ENCODE measurements around the gene RASGRP3.
A peak's percentile ranks its signal among the peaks of the same experiment; 100 is the strongest.

The RASGRP3 gene

DNA sequence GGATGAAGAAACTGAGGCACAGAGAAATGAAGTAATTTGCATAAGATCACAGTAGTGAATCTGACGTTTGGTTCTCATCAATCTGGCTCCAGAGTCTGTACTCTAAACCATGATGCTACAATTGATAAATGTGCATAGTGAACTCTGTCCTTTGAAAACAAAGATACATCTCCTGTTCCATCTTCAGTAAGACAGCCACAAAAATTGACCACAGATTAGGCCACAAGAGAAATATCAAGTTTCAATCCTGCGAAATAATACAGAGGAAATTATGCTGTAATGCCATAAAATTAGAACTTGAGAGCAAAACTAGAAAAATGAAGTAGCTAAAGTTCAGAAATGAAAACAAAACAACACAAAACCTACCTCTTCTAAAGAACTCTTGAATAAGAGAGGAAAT, 94.2 kb downstream of the RASGRP3 start:
- no peak for DNase-seq (ENCODE audit: low read depth)
- H3K4me3 ChIP-seq (ENCODE audit: low read depth, low read length): no peak overlapping the region
- TF ChIP-seq, protein P1, sequence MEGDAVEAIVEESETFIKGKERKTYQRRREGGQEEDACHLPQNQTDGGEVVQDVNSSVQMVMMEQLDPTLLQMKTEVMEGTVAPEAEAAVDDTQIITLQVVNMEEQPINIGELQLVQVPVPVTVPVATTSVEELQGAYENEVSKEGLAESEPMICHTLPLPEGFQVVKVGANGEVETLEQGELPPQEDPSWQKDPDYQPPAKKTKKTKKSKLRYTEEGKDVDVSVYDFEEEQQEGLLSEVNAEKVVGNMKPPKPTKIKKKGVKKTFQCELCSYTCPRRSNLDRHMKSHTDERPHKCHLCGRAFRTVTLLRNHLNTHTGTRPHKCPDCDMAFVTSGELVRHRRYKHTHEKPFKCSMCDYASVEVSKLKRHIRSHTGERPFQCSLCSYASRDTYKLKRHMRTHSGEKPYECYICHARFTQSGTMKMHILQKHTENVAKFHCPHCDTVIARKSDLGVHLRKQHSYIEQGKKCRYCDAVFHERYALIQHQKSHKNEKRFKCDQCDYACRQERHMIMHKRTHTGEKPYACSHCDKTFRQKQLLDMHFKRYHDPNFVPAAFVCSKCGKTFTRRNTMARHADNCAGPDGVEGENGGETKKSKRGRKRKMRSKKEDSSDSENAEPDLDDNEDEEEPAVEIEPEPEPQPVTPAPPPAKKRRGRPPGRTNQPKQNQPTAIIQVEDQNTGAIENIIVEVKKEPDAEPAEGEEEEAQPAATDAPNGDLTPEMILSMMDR (IDR thresholded peaks at IDR 0.05; ENCODE audit: low read depth, low read length, missing control alignments): no peak

DNA sequence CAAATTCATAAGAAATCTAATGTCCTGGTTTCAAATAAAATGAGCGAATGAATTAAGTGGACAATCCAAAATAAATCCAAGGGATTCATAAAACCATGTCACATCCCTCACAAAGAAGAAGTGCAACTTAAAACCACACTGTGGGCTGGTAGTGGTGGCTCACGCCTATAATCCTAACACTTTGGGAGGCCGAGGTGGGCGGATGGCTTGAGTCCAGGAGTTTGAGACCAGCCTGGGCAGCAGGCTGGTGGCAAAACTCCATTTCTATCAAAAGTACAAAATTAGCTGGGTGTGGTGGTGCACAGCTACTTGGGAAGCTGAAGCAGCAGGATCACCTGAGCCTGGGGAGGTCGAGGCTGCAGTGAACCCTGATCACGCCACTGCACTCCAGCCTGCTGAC, 97.2 kb downstream of the RASGRP3 start:
- no peak overlapping the region for H3K4me3 ChIP-seq (ENCODE audit: low read depth, low read length)
- DNase-seq (ENCODE audit: low read depth): no peak
- TF ChIP-seq, protein P1 (IDR thresholded peaks at IDR 0.05; ENCODE audit: low read depth, low read length, missing control alignments): no peak

- H3K4me3 ChIP-seq (ENCODE audit: low read depth, low read length): no peak overlapping the region
Observed at GRCh38 chr2:33577084-33577483, 100.6 kb downstream of the RASGRP3 start.

GRCh38 chr2:33577668-33578067, 101.2 kb downstream of the RASGRP3 start:
- H3K4me3 ChIP-seq (ENCODE audit: low read depth, low read length): no peak overlapping the region
- TF ChIP-seq, protein P1 (IDR thresholded peaks at IDR 0.05; ENCODE audit: low read depth, low read length, missing control alignments): no peak
- no peak for DNase-seq (ENCODE audit: low read depth)

More at GRCh38 chr2:33577084-33577483, 100.6 kb downstream of the RASGRP3 start:
- no peak for DNase-seq (ENCODE audit: low read depth)
- TF ChIP-seq, protein P1 (IDR thresholded peaks at IDR 0.05; ENCODE audit: low read depth, low read length, missing control alignments): no peak

GRCh38 chr2:33579227-33579626, 102.8 kb downstream of the RASGRP3 start:
- DNase-seq (ENCODE audit: low read depth): no peak
- TF ChIP-seq, protein P1 (IDR thresholded peaks at IDR 0.05; ENCODE audit: low read depth, low read length, missing control alignments): no peak
- H3K4me3 ChIP-seq (ENCODE audit: low read depth, low read length): no peak overlapping the region

DNA sequence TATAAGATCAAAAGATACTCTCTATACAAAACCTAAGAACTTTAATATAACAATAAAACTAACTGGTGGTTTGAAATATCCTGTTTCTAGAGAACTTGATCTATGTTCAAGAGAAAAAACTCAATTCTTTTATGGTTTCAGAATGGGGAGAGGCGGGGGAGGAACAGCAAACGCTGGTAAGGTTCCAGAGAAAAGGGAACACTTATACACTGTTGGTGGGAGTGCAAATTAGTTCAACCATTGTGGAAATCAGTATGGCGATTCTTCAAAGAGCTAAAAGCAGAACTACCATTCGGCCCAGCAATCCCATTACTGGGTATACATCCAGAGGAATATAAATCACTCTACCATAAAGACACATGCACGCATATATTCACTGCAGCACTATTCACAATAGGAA, 105.4 kb downstream of the RASGRP3 start:
- no peak for DNase-seq (ENCODE audit: low read depth)
- no peak overlapping the region for H3K4me3 ChIP-seq (ENCODE audit: low read depth, low read length)
- TF ChIP-seq, protein P1 (IDR thresholded peaks at IDR 0.05; ENCODE audit: low read depth, low read length, missing control alignments): no peak

DNA sequence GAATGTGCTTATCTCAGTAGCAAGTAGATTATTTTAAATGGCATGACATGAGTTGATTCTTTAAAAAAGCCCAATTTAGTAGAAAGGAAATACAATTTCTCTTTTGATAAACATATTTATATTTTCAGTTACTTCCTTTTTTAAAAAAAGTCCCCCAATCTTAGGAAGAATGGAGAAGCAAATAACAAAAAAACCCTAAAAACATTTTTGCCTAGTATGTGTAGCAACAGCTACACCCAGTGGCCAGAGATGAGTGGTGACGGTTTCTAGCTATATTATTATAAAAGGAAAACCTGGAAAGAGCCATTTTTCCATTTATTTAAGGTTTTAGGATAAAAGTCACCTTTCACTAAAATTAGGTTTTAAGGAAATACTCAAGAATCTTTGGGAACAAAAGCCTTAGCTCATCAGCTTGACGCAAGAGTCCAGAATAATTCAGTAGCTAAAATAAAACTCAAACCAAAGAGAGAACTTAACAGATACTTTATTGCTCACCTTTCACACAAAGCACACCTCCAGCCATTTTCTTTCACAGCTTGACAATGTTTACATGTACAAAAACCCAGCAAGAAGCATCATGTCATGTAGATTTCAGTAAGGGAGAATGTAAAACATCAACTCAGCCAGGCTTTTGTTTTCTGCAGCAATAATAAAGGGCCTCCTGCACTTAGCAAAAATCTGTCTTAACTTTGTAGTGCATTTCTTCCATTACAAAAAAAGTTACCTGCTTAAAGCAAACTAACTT, 106.9 kb downstream of the RASGRP3 start:
- TF ChIP-seq, protein P1 (IDR thresholded peaks at IDR 0.05; ENCODE audit: low read depth, low read length, missing control alignments): peak; percentile 73
- no peak overlapping the region for H3K4me3 ChIP-seq (ENCODE audit: low read depth, low read length)
- peak; percentile 5 for DNase-seq (ENCODE audit: low read depth)
